DOHH2 (cell line): ENCODE measurements around the gene ADAR.
"Not testable (repeated sequence)": the region's sequence is repeated elsewhere in the genome, so short reads cannot be mapped to it uniquely, and the experiment has no call there.

Experiments
- H3F3A ChIP-seq: fragments of 200-600 bp; sonication (generic), shearing (Covaris generic); 2 replicates; pipeline ENCODE4 v1.6.0; 2016; ENCODE audit warnings: antibody characterized with exemption, mild to moderate bottlenecking; ENCODE audit not compliant: control insufficient read depth, insufficient read depth
- H3K27ac ChIP-seq: fragments of 200-600 bp; sonication (generic); 2 replicates; pipeline ENCODE4 v1.5.1; 2014; ENCODE audit warnings: low read depth, mild to moderate bottlenecking, low read length, moderate library complexity
- H3K27me3 ChIP-seq: fragments of 200-600 bp; sonication (generic); 2 replicates; pipeline ENCODE4 v1.6.1; 2014; ENCODE audit warnings: mild to moderate bottlenecking, low read length, mixed read lengths; ENCODE audit not compliant: control insufficient read depth
- H3K36me3 ChIP-seq: fragments of 200-600 bp; sonication (generic); 2 replicates; pipeline ENCODE4 v1.6.1; 2014; ENCODE audit warnings: mild to moderate bottlenecking, low read length, moderate library complexity, mixed read lengths; ENCODE audit not compliant: control insufficient read depth
- H3K4me1 ChIP-seq: fragments of 200-600 bp; sonication (generic); 2 replicates; pipeline ENCODE4 v1.6.1; 2014; ENCODE audit warnings: mild to moderate bottlenecking, low read length, mixed read lengths; ENCODE audit not compliant: control insufficient read depth
- H3K4me2 ChIP-seq: fragments of 200-600 bp; sonication (generic); 2 replicates; pipeline ENCODE4 v1.6.0; 2014; ENCODE audit warnings: mild to moderate bottlenecking, low read length, moderate library complexity
- H3K4me3 ChIP-seq: fragments of 200-600 bp; sonication (generic); 2 replicates; pipeline ENCODE4 v1.5.1; 2014; ENCODE audit warnings: mild to moderate bottlenecking, low read length, mixed read lengths
- H3K79me2 ChIP-seq: fragments of 200-600 bp; sonication (generic); 2 replicates; pipeline ENCODE4 v1.6.1; 2014; ENCODE audit warnings: mild to moderate bottlenecking, low read length, mixed read lengths; ENCODE audit not compliant: control insufficient read depth
- H3K9me2 ChIP-seq: fragments of 200-600 bp; sonication (generic); replicated peaks from 2 replicates; pipeline ENCODE4 v1.6.1; 2014; ENCODE audit warnings: mild to moderate bottlenecking, low read length, mixed read lengths; ENCODE audit not compliant: control insufficient read depth
- H3K9me3 ChIP-seq: fragments of 200-600 bp; sonication (generic); 2 replicates; pipeline ENCODE4 v1.6.1; 2014; ENCODE audit warnings: antibody characterized with exemption, low read length, mixed read lengths; ENCODE audit not compliant: control insufficient read depth, insufficient read depth
- H4K20me1 ChIP-seq: fragments of 200-600 bp; sonication (generic); 2 replicates; pipeline ENCODE4 v1.6.0; 2014; ENCODE audit warnings: low read depth, mild to moderate bottlenecking, antibody characterized with exemption, low read length, moderate library complexity; ENCODE audit not compliant: control insufficient read depth, insufficient read depth
- EZH2phosphoT487 ChIP-seq: fragments of 200-600 bp; sonication (generic); IDR thresholded peaks from 2 replicates; pipeline ENCODE4 v1.6.1; 2017; ENCODE audit warnings: borderline replicate concordance, mild to moderate bottlenecking, antibody characterized with exemption, low read length, moderate library complexity, mixed read lengths
- TF ChIP-seq, protein P1 (sequence below): fragments of 200-600 bp; sonication (generic); IDR thresholded peaks from one replicate; pipeline ENCODE4 v1.5.1; 2014; ENCODE audit warnings: antibody characterized with exemption, mild to moderate bottlenecking, low read depth, low read length; ENCODE audit not compliant: poor library complexity, severe bottlenecking

ADAR gene

GRCh38 chr1:154607609-154608396, at the start of gene ADAR:
Gene ADAR (minus strand): TSS chr1:154608186. CDS start chr1:154608006, 180 bp downstream.
- H3K9me2 ChIP-seq = no peaks in the 10 kb centered on the region
- no peak for TF ChIP-seq EZH2phosphoT487
- TF ChIP-seq, protein P1, sequence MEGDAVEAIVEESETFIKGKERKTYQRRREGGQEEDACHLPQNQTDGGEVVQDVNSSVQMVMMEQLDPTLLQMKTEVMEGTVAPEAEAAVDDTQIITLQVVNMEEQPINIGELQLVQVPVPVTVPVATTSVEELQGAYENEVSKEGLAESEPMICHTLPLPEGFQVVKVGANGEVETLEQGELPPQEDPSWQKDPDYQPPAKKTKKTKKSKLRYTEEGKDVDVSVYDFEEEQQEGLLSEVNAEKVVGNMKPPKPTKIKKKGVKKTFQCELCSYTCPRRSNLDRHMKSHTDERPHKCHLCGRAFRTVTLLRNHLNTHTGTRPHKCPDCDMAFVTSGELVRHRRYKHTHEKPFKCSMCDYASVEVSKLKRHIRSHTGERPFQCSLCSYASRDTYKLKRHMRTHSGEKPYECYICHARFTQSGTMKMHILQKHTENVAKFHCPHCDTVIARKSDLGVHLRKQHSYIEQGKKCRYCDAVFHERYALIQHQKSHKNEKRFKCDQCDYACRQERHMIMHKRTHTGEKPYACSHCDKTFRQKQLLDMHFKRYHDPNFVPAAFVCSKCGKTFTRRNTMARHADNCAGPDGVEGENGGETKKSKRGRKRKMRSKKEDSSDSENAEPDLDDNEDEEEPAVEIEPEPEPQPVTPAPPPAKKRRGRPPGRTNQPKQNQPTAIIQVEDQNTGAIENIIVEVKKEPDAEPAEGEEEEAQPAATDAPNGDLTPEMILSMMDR = peak; percentile 30
- peaks cover 97% of the 10 kb centered on the region for H3K79me2 ChIP-seq
- H3F3A ChIP-seq = peaks cover 32% of the 10 kb centered on the region
- peaks cover 37% of the 10 kb centered on the region for H3K36me3 ChIP-seq
- H3K4me2 ChIP-seq = peak within 1 kb of the TSS; percentile 80
- peak within 1 kb of the TSS; percentile 90 for H3K4me3 ChIP-seq
- H3K9me3 ChIP-seq = no peaks in the 10 kb centered on the region
- peaks cover 11% of the 10 kb centered on the region for H4K20me1 ChIP-seq
- peak within 1 kb of the TSS; percentile 85 for H3K27ac ChIP-seq
- H3K4me1 ChIP-seq = peaks cover 77% of the 10 kb centered on the region
- H3K27me3 ChIP-seq = no peaks in the 10 kb centered on the region

DNA sequence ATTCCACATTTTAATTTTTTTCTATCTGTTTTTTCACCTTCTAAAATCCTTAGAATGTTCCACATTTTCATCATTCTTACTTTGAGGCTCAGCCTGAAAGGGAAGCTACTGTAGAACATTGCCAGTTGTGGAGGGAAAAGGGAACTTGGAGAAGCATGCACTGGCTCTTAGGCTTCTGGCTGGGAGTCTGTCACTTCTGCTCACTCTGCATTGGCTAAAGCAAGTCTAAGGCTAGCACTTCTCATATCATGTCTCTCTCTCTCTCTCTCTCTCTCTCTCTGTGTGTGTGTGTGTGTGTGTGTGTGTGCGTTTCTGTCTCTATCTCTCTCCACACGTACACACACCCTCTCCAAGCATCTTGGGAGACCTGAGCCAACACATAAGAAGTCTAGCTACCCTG, 49.6 kb upstream of the ADAR start:
- H3K9me2 ChIP-seq = no peaks in the 10 kb centered on the region
- no peaks in the 10 kb centered on the region for H3K79me2 ChIP-seq
- H3K4me3 ChIP-seq = no peak overlapping the region
- no peaks in the 10 kb centered on the region for H4K20me1 ChIP-seq
- no peak for TF ChIP-seq EZH2phosphoT487
- TF ChIP-seq, protein P1 = no peak
- 0 out of 2 replicates have a peak, but pooled peaks cover 3% of the 10 kb centered on the region for H3K4me1 ChIP-seq
- H3K27ac ChIP-seq = no peak overlapping the region
- no peaks in the 10 kb centered on the region for H3K9me3 ChIP-seq
- H3F3A ChIP-seq = no peaks in the 10 kb centered on the region
- H3K27me3 ChIP-seq = peaks cover 35% of the 10 kb centered on the region
- no peak overlapping the region for H3K4me2 ChIP-seq
- no peaks in the 10 kb centered on the region for H3K36me3 ChIP-seq

- Histone ChIP-seq H3K27ac (no peak overlapping the region), H3F3A (no peaks in the 10 kb centered on the region), H3K9me3 (no peaks in the 10 kb centered on the region), H3K4me2 (no peak overlapping the region), H3K27me3 (peaks cover 36% of the 10 kb centered on the region), H3K9me2 (no peaks in the 10 kb centered on the region), H3K4me3 (no peak overlapping the region), H4K20me1 (no peaks in the 10 kb centered on the region), H3K36me3 (no peaks in the 10 kb centered on the region), H3K4me1 (no peaks in the 10 kb centered on the region), H3K79me2 (no peaks in the 10 kb centered on the region)
- TF ChIP-seq, protein P1 = no peak
- TF ChIP-seq EZH2phosphoT487 = no peak
Measured at GRCh38 chr1:154652893-154653292, 44.9 kb upstream of the ADAR start.

GRCh38 chr1:154644724-154645123, 36.7 kb upstream of the ADAR start:
- H3K4me3 ChIP-seq, H3K4me1 ChIP-seq: not testable (repeated sequence)

More at GRCh38 chr1:154644724-154645123, 36.7 kb upstream of the ADAR start:
- not testable (repeated sequence) for H4K20me1 ChIP-seq, H3K9me3 ChIP-seq, H3K79me2 ChIP-seq, H3K27me3 ChIP-seq, H3F3A ChIP-seq, H3K4me2 ChIP-seq, H3K36me3 ChIP-seq, H3K27ac ChIP-seq, H3K9me2 ChIP-seq
